NCI-H1092 treated with DMSO at 0.1 percent for 48 hours (cell line): Measurements from ENCODE around the gene CAPG.
A peak's percentile ranks its signal among the peaks of the same experiment; 100 is the strongest.
"Not testable (repeated sequence)": the region's sequence is repeated elsewhere in the genome, so short reads cannot be mapped to it uniquely, and the experiment has no call there.

Experiments
- DNase-seq: peaks from one replicate; lab custom pipeline; 2025; lab: John Stamatoyannopoulos, UW

The CAPG gene, protein sequence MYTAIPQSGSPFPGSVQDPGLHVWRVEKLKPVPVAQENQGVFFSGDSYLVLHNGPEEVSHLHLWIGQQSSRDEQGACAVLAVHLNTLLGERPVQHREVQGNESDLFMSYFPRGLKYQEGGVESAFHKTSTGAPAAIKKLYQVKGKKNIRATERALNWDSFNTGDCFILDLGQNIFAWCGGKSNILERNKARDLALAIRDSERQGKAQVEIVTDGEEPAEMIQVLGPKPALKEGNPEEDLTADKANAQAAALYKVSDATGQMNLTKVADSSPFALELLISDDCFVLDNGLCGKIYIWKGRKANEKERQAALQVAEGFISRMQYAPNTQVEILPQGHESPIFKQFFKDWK

DNA sequence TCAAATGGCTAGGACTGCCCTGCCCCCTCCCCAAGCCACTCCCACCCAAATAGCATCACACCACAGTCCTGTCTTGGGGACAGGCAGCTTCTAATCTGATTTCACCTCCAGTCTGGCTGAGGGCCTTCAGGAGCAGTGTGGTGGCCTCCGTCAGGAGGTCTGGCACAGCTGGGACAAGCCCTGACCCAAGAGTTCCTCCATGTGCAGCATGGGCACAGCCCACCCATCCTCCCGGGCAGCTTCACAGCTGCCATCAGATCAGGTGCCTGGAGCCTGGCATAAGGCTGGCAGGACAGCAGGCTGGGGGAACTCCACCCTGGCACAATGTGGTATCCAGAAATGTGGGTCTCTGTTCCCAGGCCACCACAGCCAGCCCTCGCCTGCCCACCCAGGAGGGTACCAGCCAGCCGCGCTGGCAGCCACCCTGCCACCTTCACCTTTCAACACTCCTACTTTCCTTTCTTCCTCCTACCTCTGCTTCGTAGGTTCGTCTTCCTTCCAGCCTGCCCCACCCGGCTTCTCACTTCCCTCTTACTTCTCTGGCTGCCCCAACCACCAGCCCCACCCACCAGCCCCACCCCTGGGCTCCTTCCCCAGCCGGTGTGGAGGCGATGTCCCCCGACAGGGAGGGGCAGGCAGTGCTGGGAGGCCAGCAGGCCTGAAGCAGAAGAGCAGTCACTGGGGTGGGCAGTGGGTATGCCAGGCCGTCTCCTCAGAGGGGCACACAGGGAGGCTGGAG, at the start of gene CAPG:
CAPG (minus strand) TSS at position 522 of the 739 bp plus-strand sequence. CDS start 8,221 bp downstream, outside the sequence.
- no peak for DNase-seq

DNA sequence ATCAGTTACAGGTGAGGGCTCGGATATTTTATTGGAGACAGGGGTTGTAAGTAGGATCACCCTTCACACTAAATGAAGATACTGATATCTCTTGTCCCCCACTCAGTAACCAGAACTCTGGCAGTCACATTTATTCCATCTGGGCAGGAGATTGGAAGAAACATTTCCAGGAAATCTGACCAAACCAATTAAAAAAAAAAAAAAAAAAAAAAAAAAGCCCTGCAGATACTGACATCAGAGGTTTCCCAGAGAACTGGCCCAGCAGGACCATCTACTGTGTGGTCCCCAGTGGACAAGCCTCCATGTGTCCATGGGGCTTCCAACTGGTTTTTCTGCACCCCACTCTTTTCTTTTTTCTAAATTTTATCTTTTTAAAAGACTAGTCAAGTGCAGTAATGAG, 49.6 kb upstream of the CAPG start:
- no peak for DNase-seq

DNA sequence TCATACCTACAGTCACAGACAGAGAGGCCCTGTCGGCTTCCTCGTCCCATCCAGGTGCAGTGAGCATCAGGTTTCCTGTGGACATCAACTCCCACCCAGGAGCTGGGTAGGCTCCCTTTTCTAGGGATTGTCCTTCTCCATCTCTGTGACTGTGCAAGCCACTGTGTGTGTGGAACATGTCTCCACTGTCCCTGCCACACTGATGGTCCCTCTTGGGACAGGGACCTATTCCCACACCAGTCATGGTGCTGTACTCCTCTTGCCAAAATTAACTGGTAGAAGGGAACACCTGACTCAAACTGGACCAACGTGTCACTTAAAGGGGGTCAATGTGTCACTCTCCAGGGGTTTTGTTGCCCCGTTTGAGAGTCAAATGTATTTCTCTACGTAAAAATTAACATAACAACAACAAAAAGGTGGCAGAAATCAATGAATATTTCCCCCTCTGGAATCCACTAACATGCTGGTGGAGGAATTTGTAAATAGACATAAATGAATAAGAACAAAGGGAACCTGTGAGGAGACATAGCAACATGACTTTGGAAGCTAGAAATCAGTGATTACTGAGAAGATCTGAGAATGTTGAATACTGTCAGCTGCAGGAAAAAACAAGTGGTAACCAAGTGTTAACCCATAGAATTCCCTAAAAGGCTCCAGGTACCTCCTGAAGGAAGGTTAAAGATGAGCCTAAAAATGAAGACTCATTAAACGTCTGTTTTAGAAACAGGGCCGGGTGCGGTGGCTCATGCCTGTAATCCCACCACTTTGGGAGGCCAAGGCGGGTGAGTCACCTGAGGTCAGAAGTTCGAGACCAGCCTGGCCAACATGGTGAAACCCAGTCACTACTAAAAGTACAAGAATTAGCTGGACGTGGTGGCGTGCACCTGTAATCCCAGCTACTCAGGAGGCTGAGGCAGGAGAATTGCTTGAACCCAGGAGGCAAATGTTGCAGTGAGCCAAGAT, 48.7 kb upstream of the CAPG start:
- no peak for DNase-seq

DNA sequence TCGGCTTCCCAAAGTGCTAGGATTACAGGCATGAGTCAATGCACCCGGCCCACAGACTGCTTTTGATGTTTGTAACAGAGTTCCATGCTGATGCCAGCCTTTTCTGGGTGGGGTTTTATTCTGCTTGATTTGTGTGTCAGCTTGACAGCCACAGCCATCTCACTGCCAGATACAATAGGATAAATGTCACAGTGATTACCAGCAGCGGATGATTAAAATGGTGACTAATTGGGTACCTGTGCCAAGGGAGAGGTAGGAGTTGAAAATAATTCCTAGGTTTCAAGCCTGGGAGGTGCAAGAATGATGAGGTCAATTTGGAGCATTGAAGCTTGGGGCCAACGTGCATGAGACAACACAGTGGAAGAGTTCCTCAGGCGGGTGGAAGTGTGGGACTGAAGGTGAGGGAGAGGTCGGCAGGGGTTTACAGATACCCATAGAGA, 47.7 kb upstream of the CAPG start:
- DNase-seq = no peak

DNA sequence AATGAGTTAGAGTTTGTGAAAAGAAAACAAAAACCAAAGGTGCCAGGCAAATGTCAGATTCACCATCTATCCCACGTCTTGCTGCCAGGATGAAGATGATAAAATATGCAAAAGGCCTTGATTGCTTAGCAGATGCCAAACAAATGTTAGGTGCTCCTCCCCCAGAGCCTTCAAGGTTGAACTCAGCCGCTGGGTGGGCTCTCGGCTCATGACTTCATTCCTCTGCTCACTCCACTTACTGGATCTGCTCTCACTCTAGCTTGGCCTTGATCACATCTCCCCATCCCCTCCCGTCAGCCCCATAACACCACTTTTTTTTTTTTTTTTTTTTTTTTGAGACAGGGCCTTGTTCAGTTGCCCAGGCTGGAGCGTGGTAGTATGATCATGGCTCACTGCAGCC, 46.9 kb upstream of the CAPG start:
- no peak for DNase-seq

DNA sequence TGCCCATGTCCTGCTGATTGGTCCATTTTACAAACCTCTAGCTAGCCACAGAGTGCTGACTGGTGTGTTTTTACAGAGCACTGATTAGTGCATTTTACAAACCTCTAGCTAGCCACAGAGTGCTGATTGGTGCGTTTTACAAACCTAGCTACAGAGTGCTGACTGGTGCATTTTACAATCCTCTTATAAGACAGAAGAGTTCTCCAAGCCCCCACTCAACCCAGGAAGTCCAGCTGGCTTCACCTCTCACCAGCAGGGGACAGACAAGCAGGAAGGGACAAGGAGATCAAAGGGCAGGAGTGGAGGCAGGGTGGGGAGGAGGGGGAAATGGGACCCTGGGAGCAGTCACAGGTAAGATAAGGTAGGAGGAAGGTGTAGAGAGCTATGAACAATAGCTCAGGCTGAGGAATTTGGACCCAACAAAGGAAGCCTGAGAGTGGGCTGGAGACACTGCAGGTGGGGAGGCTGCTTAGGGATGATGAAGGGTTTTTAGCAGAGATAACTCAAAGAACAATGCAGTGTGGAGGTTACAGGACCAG, 45.5 kb upstream of the CAPG start:
- no peak for DNase-seq

DNA sequence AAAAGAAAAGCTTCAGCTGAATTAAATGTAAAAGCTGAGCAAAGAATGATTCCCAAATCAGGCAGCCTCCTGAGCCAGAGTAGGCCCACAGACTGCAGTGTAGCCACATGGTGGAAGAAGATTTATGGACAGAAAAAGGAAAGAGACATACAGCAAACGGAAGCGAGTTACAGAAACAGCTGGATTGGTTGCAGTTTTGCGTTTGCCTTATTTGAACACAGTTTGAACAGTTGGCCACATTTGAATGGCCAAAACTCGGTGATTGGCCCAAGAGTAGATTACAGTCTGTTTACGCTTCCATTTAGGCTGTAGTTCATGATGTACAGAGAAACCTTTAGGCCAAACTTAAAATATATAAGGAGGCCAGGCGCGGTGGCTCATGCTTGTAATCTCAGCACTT, 43.4 kb upstream of the CAPG start:
- DNase-seq = no peak

DNA sequence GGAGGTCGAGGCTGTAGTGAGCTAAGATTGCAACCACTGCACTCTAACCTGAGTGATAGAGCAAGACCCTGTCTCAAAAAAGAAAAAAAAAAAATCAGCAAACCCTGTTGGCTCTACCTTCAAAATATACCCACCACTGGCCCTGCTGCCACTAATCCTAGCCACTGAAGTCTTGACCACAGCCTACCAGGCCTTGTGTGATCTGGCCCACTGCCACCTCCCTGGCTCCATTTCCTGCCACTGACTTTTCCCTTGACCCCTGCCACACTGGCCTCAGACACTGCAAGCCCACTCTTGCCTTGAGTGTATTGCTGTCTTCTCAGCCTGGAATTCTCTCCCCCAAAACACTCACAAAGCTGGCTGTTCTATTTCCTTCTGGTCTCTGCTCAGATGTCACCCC, 42.1 kb upstream of the CAPG start:
- DNase-seq = no peak

DNA sequence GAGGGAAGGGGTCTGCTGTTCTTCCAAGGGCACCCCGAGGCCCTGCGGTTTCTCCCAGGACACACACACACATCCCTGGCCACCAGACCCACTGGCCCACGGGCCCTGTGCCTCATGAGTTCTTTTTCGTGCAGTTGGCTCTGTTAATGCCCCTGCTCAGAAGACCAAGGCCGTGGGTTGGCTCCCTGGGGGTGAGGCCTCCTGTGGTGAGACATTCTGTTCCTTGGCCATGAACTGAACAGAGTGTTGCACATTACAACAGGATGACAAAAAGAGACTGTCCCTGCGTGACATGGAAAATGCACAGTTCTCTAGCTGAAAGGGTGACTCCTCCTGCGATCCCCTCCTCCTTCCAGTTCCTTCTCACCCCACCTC, 39.0 kb upstream of the CAPG start:
- no peak for DNase-seq

DNA sequence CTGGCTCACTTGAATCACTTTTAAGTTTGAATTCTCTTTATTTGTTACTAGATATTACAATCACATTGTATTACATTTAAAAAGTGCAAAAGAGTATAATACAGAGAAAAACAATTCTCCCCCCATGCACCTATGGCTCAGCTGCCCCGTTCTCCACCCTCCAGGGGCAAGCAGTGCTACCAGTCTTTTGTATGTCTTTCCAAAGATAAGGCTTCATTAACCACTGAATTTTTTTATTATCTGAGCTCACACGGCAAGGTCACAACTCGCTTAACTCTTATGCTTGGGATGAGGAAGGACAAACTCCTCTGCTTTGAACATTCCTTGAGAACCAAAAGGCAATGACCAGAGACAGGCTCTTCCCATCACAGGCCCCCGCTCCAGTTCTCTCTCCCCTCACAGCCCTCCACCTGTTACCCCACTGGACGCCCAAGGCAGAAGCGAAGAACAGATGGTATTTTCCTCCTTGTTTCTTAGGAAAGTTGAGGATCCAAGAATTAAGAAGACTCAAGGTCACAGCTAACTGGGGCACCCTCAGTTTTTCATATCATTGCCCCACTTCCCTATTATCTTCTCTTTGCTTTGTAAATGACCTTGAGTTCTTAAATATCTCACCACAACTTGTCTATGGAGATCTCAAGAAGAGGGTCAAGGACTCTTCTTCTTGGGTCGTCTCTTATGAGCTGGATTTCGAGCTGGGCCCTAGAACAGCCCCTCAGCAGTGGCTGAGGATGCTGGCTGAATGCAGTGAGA, 38.5 kb upstream of the CAPG start:
- no peak for DNase-seq

DNA sequence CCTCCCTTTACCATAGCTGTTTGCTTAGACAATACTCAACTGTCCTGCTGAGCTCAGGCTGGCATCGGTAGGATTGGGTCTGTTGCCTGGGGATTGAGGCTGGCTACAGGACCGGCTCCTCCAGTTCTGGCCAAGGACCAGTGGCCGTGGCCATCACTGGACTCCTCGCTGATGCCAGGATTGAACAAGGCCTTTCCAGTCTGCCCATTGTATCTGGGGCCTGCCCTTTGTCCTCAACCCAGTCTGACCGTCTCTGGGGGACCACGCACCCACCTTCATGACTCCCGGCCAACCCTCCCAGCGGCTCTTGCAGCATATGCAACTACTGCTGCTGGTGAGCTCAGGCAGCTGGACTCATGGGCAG, 37.0 kb upstream of the CAPG start:
- DNase-seq = no peak

DNA sequence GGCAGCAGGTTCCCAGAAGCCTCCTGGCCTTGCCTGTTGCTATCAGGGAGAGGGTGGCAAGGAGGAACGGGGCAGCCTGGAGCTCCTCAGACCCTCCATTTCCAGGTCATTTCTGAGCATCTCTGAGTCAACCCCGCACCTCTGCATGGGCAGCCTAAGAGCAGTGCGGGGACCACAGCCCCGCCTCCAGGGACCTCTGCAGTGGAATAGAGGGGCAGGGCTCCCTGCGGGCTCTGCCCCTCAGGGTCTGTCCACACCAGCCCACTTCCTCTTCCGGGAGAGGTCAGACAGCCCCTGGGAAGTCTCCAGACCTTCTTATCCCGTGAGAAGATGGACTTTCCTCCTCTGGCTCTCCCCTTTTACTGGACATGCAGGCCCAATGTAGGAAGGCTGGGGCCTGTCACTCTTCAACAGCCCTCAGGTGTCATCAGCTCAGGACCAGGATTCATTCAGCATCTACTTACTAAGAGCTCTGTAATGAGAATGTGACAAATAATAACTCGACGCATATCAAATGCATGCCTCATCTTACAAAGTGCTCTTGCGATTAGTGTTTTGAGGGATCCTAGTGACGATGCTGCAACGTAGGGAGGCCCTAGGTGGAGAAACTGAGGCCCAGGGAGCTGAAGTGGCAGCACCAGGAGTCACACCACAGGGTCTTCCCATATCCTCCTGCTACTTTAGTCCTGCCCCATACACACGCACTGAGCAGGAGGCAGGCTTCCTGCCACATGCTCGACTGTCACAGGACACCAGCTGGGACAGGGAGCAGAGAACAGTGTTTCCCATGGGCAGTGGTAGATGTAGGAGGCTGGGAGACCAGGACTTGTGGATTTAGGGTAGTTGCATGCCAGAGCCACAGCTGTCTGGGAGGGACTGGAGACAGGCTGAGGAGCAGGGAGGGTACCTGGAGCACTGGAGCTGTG, 36.4 kb upstream of the CAPG start:
- no peak for DNase-seq

DNA sequence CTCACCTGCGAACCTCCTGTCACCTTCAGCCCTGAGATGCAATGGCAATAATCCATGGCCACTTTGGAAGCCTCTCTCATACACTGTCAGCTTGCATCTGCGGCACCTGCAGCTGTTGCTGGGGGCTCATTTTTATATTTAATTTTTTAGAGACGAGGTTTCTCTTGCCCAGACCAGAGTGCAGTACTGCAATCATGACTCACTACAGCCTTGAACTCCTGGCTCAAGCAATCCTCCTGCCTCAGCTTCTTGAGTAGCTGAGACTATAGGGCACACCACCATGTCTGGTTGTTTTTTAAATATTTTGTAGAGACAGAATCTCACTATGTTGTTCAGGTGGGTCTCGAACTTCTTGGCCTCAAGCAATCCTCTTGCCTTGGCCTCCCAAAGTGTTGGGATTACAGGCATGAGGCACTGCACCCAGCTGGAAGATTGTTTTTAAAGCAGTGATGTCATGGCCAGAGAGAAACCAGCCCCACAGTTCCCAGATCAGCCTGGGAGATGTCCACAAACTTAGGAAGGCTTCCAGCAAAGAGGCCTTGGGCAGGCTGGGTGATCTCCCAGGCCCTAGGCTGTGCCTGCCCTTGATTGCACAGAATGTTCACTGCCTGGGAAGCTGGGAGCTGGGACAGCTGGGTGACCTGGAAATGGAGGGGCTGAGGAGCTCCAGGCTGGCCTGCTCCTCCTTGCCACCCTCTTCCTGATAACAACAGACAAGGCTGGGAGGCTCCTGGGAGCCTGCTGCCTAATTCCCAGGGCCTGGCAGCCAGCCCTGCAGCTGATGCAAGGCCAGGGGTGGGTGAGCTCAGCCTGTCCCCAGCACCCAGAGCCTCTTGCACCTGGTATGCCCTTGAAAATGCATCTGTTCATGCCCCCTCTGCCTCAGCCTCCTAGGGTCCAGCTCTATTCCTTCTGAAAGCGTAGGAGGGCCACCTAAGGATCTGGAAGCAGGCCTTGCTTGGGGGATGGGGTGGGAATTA, 35.4 kb upstream of the CAPG start:
- peak; percentile 22 for DNase-seq

DNA sequence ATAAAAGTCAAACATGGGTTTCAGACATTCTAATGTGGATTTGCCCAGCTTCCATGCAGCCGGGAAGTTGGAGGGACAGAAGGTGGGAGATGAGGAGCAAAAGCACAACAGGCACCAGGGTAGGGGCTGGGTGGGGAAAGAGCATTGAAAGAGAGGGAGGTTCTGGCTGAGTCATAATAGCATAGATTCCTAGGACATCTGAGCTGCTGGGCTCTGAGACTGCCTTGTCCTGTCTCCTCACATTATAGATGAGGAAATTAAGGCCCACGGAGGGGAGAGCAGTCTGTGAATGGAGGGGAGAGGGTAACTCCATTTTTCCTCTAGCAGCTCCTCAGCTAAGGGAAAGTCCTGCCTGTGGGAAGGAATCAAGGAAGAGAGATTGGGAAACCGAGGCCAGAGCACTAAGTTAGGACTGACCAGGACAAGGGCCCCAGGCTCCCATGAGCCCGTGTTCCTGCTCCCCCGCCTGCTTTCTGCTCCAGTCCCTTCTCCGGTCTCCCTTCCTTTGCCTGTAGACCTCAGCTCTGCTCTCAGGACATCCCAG, 34.5 kb upstream of the CAPG start:
- DNase-seq = no peak

DNA sequence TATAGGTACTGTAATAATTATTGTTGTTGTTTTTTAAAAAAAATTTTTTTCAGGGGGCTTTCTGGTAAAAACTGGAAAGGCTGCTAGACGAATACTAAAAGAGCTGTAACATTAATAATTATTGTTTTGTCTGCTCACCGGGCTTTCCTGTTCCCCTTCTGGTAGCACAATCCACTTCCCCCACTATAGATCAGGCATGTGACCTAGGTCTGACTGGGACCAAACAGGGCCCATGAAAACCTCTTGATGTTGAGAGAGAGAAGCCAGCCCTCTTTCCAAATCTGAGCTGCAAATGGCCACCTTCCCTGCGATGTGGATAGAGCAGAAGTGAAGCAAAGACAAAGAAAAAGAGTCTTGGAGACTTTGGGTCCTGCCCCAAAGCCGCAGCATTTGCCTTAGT, 31.7 kb upstream of the CAPG start:
- DNase-seq = no peak

DNA sequence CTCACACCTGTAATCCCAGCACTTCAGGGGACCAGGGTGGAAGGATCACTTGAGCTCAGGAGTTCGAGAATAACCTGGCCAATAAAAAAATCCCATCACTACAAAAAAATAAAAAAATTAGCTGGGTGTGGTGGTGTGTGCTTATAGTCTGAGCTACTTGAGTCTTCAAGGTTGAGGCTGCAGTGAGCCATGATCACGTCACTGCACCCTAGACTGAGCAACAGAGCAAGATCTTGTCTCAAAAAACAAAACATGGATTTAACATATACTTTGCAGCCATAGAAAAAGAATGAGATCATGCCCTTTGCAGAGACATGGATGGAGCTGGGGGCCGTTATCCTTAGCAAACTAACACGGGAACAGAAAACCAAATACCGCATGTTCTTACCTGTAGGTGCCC, 30.6 kb upstream of the CAPG start:
- DNase-seq = no peak

DNA sequence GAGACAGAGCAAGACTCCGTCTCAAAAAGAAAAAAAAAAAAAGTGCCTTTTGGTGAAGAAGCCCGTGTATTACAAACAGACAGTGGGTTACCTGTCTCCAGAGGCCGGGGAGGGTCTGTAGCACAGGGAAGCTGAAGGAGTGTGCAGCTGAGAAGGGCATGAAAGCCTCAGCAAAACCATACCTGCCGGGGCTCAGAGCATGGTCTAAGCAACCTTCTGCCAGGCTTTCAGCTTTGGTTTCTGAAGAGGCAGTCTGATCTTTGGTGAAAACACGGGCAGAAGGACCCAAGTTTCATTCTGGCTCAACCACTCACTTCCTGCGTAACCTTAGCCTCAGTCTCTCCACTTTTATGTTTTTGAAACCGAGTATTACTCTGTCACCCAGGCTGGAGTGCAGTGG, 29.8 kb upstream of the CAPG start:
- DNase-seq = no peak

DNA sequence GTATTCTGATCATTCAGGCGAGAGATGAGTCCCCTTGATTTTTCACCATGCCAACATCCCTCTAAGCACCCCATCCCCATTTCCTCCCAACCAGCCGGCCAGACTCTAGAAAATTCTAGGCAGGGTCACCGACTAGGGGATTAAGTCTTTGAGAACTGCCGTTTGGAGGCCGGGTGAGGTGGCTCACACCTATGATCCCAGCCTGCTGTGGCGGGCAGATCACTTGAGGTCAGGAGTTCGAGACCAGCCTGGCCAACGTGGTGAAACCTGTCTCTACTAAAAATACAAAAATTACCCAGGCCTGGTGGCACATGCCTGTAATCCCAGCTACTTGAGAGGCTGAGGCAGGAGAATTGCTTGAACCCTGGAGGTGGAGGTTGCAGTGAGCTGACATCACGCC, 29.4 kb upstream of the CAPG start:
- DNase-seq = not testable (repeated sequence)

DNA sequence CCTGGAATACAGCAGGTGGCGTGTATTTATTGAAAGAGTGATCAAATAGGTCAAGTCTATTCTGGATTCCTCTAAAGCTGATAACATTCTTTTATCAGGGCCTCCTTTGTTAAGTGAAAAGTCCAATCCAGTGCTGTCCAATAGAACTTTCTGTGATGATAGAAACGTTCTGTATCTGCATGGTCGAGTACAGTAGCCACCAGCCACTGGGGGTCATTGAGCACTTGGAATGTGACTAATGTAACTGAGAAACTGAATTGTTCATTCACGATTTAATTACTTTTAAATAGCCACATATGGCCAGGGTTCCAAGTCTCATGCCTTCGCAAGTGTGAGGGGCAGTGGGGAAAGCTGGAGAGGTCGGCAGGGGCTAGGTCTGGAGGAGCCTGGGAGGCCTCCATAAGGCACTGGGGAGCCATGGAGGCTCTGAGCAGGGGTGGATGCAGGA, 28.9 kb upstream of the CAPG start:
- DNase-seq = no peak
